ENCODE measurements around the gene TMEM141. TPM values are rescaled to one million over a fixed set of nuclear protein-coding genes. Genes with fewer than 3 reads are reported as not detected.

Gene TMEM141
- total RNA-seq = 69.8 and 79.8 TPM in 2 replicates

DNA sequence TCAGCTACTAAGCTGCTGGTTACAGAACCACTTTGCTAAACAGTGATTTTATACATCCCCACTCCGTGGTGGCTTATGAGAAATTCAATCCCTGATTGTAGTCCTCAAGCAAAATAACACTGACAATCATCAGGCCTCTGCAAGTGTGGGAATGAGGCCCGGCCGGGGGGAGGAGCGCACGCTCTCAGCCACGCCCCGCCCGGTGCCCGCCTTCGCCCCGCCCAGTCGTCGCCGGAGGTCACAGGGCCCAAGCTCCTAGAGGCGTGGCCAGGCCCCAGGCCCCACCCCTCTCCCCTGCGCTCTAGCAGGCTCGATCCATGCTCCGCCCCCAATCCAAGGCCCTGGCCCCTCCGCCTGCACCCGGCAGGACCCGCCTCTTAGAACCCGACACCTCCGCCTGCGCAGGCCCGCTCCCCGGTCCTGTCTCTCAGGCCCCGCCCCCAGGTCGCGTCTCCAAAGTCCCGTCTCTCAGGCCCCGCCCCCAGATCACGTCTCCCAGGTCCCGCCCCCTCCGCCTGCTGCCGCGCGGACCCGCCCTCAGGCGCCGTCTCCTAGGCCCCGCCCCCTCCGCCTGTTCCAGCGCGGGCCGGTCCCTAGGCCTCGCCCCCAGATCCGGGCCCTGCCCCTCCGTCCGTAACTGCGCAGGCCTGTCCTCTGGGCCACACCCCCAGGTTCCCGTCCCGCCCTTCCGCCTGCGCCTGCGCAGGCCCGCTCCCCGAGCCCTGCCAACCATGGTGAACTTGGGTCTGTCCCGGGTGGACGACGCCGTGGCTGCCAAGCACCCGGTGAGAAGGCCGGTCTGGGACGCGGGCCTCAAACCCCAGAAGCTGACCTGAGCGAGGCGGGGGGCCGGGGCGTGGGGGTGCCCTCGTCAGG, at the start of gene TMEM141:
Gene TMEM141 (plus strand): TSS at position 705 of the 876 bp plus-strand sequence. CDS start 27 bp downstream, at position 732.
- H3K36me3 ChIP-seq (ENCODE audit: control insufficient read depth, insufficient read depth, low read length) = no peaks in the 10 kb centered on the region

DNA sequence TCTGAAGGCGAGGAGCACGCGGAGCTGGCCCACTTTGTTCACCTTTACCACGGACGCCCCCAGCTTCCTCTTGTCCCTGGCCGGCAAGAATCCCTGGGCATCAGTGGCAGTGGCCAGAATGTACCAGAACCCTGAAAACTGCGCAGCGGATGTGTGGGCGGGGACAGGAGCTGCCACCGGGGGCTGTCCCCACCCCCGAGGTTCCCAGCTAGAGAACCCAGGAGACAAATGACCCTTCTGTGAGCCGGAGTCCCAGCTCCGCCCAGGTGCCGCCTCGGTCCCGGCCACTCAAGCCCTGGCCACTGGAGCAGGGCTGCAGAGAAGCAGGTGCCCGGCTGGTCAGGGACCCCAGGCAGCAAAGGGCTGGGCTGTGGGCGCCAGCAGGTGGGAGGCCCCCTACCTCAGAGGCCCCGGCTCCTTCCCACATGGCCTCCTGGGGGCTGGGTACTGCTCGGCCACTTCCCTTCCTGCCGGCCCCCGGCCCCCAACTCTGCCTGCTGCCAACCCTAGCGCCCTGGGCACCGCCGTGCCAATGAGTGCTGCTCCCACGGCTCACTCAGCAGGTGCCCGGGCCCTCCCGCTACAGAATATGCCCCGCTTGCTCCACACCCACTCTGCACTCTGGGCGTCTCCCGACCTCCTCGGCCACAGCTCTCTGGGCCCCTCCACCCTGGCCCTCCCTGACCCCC, 49.1 kb upstream of the TMEM141 start:
- Histone ChIP-seq H3K27me3 (ENCODE audit: control insufficient read depth, insufficient read depth, low read length) (peaks cover 65% of the 10 kb centered on the region), H3K36me3 (ENCODE audit: control insufficient read depth, insufficient read depth, low read length) (no peaks in the 10 kb centered on the region), H3K4me3 (ENCODE audit: low read depth, low read length) (no peak overlapping the region)
- no peak for DNase-seq (ENCODE audit: low read depth)
- TF ChIP-seq, protein P1, sequence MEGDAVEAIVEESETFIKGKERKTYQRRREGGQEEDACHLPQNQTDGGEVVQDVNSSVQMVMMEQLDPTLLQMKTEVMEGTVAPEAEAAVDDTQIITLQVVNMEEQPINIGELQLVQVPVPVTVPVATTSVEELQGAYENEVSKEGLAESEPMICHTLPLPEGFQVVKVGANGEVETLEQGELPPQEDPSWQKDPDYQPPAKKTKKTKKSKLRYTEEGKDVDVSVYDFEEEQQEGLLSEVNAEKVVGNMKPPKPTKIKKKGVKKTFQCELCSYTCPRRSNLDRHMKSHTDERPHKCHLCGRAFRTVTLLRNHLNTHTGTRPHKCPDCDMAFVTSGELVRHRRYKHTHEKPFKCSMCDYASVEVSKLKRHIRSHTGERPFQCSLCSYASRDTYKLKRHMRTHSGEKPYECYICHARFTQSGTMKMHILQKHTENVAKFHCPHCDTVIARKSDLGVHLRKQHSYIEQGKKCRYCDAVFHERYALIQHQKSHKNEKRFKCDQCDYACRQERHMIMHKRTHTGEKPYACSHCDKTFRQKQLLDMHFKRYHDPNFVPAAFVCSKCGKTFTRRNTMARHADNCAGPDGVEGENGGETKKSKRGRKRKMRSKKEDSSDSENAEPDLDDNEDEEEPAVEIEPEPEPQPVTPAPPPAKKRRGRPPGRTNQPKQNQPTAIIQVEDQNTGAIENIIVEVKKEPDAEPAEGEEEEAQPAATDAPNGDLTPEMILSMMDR (IDR thresholded peaks at IDR 0.05; ENCODE audit: insufficient read depth, low read length, poor library complexity, severe bottlenecking) = no peak

More for the DNA sequence above, at the start of gene TMEM141:
- peak; percentile 95 for DNase-seq (ENCODE audit: low read depth)
- H3K4me3 ChIP-seq (ENCODE audit: low read depth, low read length) = peak within 1 kb of the TSS; percentile 74
- TF ChIP-seq, protein P1 (IDR thresholded peaks at IDR 0.05; ENCODE audit: insufficient read depth, low read length, poor library complexity, severe bottlenecking) = no peak
- peaks cover 6% of the 10 kb centered on the region for H3K27me3 ChIP-seq (ENCODE audit: control insufficient read depth, insufficient read depth, low read length)

DNA sequence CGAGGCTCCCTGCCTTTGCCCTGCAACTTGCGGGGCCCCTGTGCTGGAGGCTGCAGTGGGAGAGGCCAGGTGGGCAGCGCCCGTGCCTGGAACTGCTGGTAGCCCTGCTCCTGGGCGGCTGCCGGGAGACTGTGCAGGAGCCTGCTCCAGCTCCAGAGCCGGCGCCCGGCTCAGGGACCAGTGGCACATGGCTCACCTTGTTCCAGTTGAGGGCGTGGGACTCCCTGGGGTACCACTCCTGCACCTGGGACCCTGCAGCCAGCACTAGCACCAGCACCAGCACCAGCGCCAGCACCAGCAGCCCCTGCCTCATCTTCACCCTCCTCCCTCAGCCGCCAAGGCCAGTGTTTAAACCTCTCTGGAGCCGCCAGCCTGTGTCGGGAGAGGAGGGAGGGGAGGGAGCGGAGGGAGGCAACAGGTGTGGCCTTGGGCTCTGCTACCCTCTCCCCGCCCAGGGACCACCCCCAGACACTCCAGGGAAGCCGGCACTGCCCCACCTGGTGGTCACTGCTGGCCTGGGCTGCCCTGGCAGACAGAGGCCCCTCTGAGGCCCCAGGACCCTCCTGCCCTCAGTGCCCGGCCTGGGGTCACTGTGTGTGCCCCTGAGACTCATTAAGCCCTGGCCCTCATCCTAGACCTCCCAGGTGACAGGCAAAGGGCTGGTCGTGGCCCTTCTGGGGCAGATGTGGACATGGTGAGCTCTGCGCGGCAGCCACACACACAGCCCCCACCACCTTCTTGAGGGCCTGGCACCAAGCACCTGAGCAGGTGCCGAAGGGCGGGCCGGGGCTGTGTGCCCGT, 48.4 kb upstream of the TMEM141 start, which contains the start of gene LCN10:
Gene LCN10 (minus strand): TSS at position 350 of the 801 bp plus-strand sequence. CDS start 37 bp downstream, at position 313.
- Histone ChIP-seq H3K27me3 (ENCODE audit: control insufficient read depth, insufficient read depth, low read length) (peaks cover 65% of the 10 kb centered on the region), H3K36me3 (ENCODE audit: control insufficient read depth, insufficient read depth, low read length) (no peaks in the 10 kb centered on the region), H3K4me3 (ENCODE audit: low read depth, low read length) (no peak within 1 kb of the TSS)
- DNase-seq (ENCODE audit: low read depth) = no peak
- TF ChIP-seq, protein P1 (IDR thresholded peaks at IDR 0.05; ENCODE audit: insufficient read depth, low read length, poor library complexity, severe bottlenecking) = peak; percentile 59

DNA sequence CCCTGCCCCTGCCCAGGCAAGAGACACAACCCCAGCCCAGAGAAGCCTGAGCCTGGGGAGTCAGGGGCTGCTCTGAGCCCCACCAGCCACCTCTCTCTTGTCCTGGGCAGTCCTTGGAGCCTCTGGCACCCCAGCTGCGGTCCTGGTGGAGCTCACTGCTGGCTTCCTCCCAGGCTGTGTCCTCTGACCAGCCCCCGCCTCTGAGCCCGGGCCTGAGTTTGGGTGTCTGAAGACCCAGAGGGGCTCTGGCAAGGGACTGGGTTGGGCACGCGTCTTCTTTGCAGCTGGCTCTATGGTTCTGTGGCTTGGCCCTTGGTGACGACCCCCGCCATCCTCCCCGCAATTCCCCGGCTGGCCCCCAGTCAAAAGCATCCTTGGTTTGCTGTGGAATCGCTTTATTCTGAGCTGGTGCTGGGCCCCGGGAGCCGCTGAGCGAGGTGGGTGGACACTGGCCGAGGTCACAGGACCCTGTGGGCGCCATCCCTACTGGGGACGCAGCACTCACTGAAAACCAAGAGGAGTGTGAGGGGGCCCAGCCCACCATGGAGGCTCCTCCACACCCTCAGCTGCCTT, 47.4 kb upstream of the TMEM141 start:
- TF ChIP-seq, protein P1 (IDR thresholded peaks at IDR 0.05; ENCODE audit: insufficient read depth, low read length, poor library complexity, severe bottlenecking) = no peak
- Histone ChIP-seq H3K4me3 (ENCODE audit: low read depth, low read length) (no peak overlapping the region), H3K36me3 (ENCODE audit: control insufficient read depth, insufficient read depth, low read length) (no peaks in the 10 kb centered on the region), H3K27me3 (ENCODE audit: control insufficient read depth, insufficient read depth, low read length) (peaks cover 63% of the 10 kb centered on the region)
- no peak for DNase-seq (ENCODE audit: low read depth)

DNA sequence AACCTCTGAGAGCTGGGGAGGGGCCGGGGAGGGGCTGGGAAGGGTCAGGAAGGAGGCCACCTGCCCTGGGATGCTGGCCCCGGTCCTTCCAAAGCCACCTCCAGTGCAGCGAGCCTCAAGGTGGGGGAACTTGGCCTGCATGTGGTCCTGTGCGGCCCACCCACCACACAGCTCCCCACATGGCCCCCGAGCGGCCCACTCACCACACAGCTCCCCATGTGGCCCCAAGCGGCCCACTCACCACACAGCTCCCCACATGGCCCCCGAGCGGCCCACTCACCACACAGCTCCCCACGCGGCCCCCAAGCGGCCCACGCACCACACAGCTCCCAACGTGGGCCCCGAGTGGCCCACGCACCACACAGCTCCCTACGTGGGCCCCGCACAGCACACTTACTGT, 46.4 kb upstream of the TMEM141 start:
- no peak for DNase-seq (ENCODE audit: low read depth)
- peaks cover 57% of the 10 kb centered on the region for H3K27me3 ChIP-seq (ENCODE audit: control insufficient read depth, insufficient read depth, low read length)
- no peak overlapping the region for H3K4me3 ChIP-seq (ENCODE audit: low read depth, low read length)
- no peaks in the 10 kb centered on the region for H3K36me3 ChIP-seq (ENCODE audit: control insufficient read depth, insufficient read depth, low read length)
- TF ChIP-seq, protein P1 (IDR thresholded peaks at IDR 0.05; ENCODE audit: insufficient read depth, low read length, poor library complexity, severe bottlenecking) = no peak
